ENCODE data around the gene THY1. TPM values are rescaled to one million over a fixed set of nuclear protein-coding genes. Genes with fewer than 3 reads are reported as not detected.

Gene THY1
- total and polyA plus RNA-seq, 9 of the 15 experiments (the other 6 are each of a cell fraction or from before 2014, with no cell fraction given): 0.07 to 0.40 (median 0.16) TPM; not detected in 5

DNA sequence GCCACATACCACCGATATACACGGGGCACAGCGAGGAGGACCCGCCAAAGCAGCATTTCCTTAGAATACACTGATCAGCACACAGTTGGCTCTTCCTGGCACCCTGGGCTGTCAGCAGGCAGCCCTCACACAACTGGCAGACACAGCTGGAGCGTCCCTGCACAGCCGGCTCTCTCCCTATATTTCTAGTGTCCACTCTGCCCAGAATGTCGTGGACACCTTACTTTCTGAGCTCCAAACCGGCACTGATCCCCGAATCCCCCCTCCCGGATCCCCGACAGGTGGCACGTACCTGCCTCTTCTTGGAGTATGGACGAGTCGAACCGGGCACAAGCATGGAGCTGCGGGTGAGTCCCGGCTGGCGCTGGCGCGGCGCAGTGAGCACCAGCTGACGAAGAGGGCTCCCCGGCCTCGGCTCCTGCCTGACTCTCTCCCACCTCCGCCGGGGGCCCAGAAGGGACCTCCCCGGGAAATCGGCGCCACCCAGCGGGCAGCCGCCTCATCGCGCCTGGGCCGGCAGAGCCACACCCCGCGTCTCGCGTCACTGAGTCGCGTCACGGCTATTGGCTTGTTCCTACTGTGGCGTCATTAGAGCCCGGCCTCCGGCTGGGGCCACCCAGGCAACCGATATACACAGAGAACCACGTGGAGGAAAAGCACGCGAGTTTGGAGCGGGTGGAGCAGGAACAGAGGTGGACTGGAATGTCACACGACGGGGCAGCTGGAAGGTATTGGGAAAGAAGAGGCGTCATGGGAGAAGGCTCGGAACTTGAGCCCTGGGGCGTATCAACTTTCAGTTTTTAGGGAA, 41.6 kb downstream of the THY1 start, which contains the start of gene USP2 (continued):
- TF ChIP-seq NFE2L1 (tag; IDR thresholded peaks at IDR 0.05; ENCODE audit: borderline replicate concordance, low read depth): no peak
- peak; percentile 96 for TF ChIP-seq CREM (IDR thresholded peaks at IDR 0.05; ENCODE audit: low read depth)
- TF ChIP-seq NFATC3 (IDR thresholded peaks at IDR 0.05): no peak
- TF ChIP-seq RCOR1 (IDR thresholded peaks at IDR 0.05; ENCODE audit: borderline replicate concordance in 1 of 2, low read depth in 2 of 2, low read length in 2 of 2): peak in 1 of 2 experiments; percentile 62; a peak in 1 of 4 replicates
- TF ChIP-seq TGIF2 (CRISPR knock-in tag; IDR thresholded peaks at IDR 0.05): no peak
- TF ChIP-seq RNF2 (IDR thresholded peaks at IDR 0.05): no peak
- no peak for TF ChIP-seq PYGO2 (tag; IDR thresholded peaks at IDR 0.05)
- peak; percentile 58; the same call in 1 of the 2 replicates for TF ChIP-seq SMAD4 (CRISPR knock-in tag; conservative IDR thresholded peaks at IDR 0.05)
- TF ChIP-seq PREB (CRISPR knock-in tag; IDR thresholded peaks at IDR 0.05): no peak
- no peak for TF ChIP-seq RBM34 (IDR thresholded peaks at IDR 0.05; ENCODE audit: borderline replicate concordance, insufficient read depth, low read length)
- TF ChIP-seq CGGBP1 (CRISPR knock-in tag; IDR thresholded peaks at IDR 0.05): no peak
- TF ChIP-seq ZNF253 (CRISPR knock-in tag; conservative IDR thresholded peaks at IDR 0.05): no peak
- TF ChIP-seq ZNF212 (CRISPR knock-in tag; IDR thresholded peaks at IDR 0.05): no peak
- TF ChIP-seq ZC3H8 (IDR thresholded peaks at IDR 0.05): no peak
- TF ChIP-seq CHCHD3 (CRISPR knock-in tag; IDR thresholded peaks at IDR 0.05): no peak
- peak; percentile 95 for TF ChIP-seq MGA (IDR thresholded peaks at IDR 0.05)
- no peak for TF ChIP-seq MAFF (IDR thresholded peaks at IDR 0.05; ENCODE audit: low read length)
